Measurements from ENCODE around the gene ADGRB3. TPM values are rescaled to one million over a fixed set of nuclear protein-coding genes. Genes with fewer than 3 reads are reported as not detected.

Gene ADGRB3
- total and polyA plus RNA-seq, 2 donors (not counting 1 experiment from before 2014, with no cell fraction given): not detected

DNA sequence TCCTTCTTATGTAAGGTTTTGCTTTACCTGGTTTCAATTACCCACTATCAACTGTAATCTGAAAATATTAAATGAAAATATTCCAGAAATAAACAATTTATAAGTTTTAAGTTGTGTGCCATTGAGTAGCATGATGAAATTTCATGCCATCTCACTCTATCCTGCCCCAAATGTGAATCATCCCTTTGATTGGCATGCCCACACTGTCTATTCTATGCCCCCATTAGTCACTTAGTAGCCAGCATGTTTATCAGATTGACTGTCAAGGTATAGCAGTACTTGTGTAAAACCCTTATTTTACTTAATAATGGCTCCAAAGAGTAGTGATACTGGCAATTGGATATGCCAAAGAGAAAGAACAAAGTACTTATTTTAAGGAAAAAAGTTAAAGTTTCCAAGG is 403.8 kb downstream of the ADGRB3 start:
- Histone ChIP-seq H3K9ac (ENCODE audit: low read length) (no peak overlapping the region), H4K20me1 (ENCODE audit: control insufficient read depth, insufficient read depth, low read length, poor library complexity, severe bottlenecking) (no peaks in the 10 kb centered on the region), H2AFZ (ENCODE audit: insufficient read depth, low read depth, low read length, poor library complexity, severe bottlenecking) (no peak overlapping the region), H3K27ac (ENCODE audit: low read length in 2 of 2) (no peak overlapping the region), H3K79me2 (ENCODE audit: control insufficient read depth, insufficient read depth, low read length) (no peaks in the 10 kb centered on the region), H3K4me3 (ENCODE audit: control extremely low read depth in 1 of 5, extremely low read depth in 1 of 5, insufficient read depth in 1 of 5, low read depth in 2 of 5, low read length in 4 of 5) (no peak overlapping the region), H3K4me1 (ENCODE audit: control insufficient read depth in 2 of 2, insufficient read depth in 2 of 2, low read length in 2 of 2) (no peaks in the 10 kb centered on the region), H3K27me3 (replicated peaks in 1 of 4; ENCODE audit: control extremely low read depth in 1 of 4, control insufficient read depth in 3 of 4, insufficient read depth in 4 of 4, low read length in 3 of 4) (no peaks in the 10 kb centered on the region), H3K9me3 (ENCODE audit: control extremely low read depth in 1 of 3, control insufficient read depth in 2 of 3, insufficient read depth in 1 of 3, low read length in 2 of 3) (no peaks in the 10 kb centered on the region), H3K36me3 (replicated peaks in 1 of 2; ENCODE audit: control extremely low read depth in 1 of 2, control insufficient read depth in 1 of 2, extremely low read depth in 1 of 2, insufficient read depth in 2 of 2, low read length in 1 of 2) (no peaks in the 10 kb centered on the region), H3K4me2 (replicated peaks; ENCODE audit: low read depth, low read length, poor library complexity, severe bottlenecking) (no peak overlapping the region)
- ChIA-PET POLR2A (no interaction called here), CTCF (no interaction called here)
- intact Hi-C loops (cut with micrococcal nuclease): no loop called here
- TF ChIP-seq EZH2 (IDR thresholded peaks at IDR 0.05; ENCODE audit: borderline replicate concordance, insufficient read depth, low read depth, low read length, poor library complexity, severe bottlenecking) (no peak), CTCF (IDR thresholded peaks at IDR 0.05) (no peak)
- no peak for DNase-seq
- no peaks in the 10 kb centered on the region for H3K4me1 Mint-ChIP-seq
- H3K4me3 Mint-ChIP-seq: no peak overlapping the region
- H3K27me3 Mint-ChIP-seq: no peaks in the 10 kb centered on the region
- no peaks in the 10 kb centered on the region for H3K9me3 Mint-ChIP-seq (ENCODE audit: insufficient read depth)
- ATAC-seq (ENCODE audit: low read depth): no peak
- no peak overlapping the region for H3K27ac Mint-ChIP-seq

GRCh38 chr6:69042297-69042696 is 407.2 kb downstream of the ADGRB3 start:
- H3K79me2 ChIP-seq (ENCODE audit: control insufficient read depth, insufficient read depth, low read length): no peaks in the 10 kb centered on the region
- no peaks in the 10 kb centered on the region for H3K27me3 ChIP-seq (replicated peaks in 1 of 4; ENCODE audit: control extremely low read depth in 1 of 4, control insufficient read depth in 3 of 4, insufficient read depth in 4 of 4, low read length in 3 of 4)
- H3K9ac ChIP-seq (ENCODE audit: low read length): no peak overlapping the region
- no peak overlapping the region for H3K4me2 ChIP-seq (replicated peaks; ENCODE audit: low read depth, low read length, poor library complexity, severe bottlenecking)
- DNase-seq (no peak), ATAC-seq (ENCODE audit: low read depth) (no peak)
- no peak overlapping the region for H3K27ac Mint-ChIP-seq
- H3K9me3 Mint-ChIP-seq (ENCODE audit: insufficient read depth): no peaks in the 10 kb centered on the region
- no peak overlapping the region for H3K27ac ChIP-seq (ENCODE audit: low read length in 2 of 2)
- TF ChIP-seq CTCF (IDR thresholded peaks at IDR 0.05) (no peak), EZH2 (IDR thresholded peaks at IDR 0.05; ENCODE audit: borderline replicate concordance, insufficient read depth, low read depth, low read length, poor library complexity, severe bottlenecking) (no peak)
- H3K4me3 Mint-ChIP-seq: no peak overlapping the region
- no peaks in the 10 kb centered on the region for H3K36me3 ChIP-seq (replicated peaks in 1 of 2; ENCODE audit: control extremely low read depth in 1 of 2, control insufficient read depth in 1 of 2, extremely low read depth in 1 of 2, insufficient read depth in 2 of 2, low read length in 1 of 2)
- no peaks in the 10 kb centered on the region for H3K9me3 ChIP-seq (ENCODE audit: control extremely low read depth in 1 of 3, control insufficient read depth in 2 of 3, insufficient read depth in 1 of 3, low read length in 2 of 3)
- no peak overlapping the region for H3K4me3 ChIP-seq (ENCODE audit: control extremely low read depth in 1 of 5, extremely low read depth in 1 of 5, insufficient read depth in 1 of 5, low read depth in 2 of 5, low read length in 4 of 5)
- no peaks in the 10 kb centered on the region for H3K27me3 Mint-ChIP-seq
- no peaks in the 10 kb centered on the region for H3K4me1 ChIP-seq (ENCODE audit: control insufficient read depth in 2 of 2, insufficient read depth in 2 of 2, low read length in 2 of 2)
- H3K4me1 Mint-ChIP-seq: no peaks in the 10 kb centered on the region
- intact Hi-C loops (cut with micrococcal nuclease): no loop called here
- H2AFZ ChIP-seq (ENCODE audit: insufficient read depth, low read depth, low read length, poor library complexity, severe bottlenecking): no peak overlapping the region
- no peaks in the 10 kb centered on the region for H4K20me1 ChIP-seq (ENCODE audit: control insufficient read depth, insufficient read depth, low read length, poor library complexity, severe bottlenecking)
- ChIA-PET POLR2A (no interaction called here), CTCF (no interaction called here)
- WGBS (ENCODE audit: insufficient coverage): no CpG with 5 or more reads among the region's 3 CpGs
